Immature natural killer cell (primary cell): ENCODE measurements around the gene ENOX1. TPM values are rescaled to one million over a fixed set of nuclear protein-coding genes. Genes with fewer than 3 reads are reported as not detected.

Experiments used
- DNase-seq, 3 donors: peaks; one replicate each; pipeline ENCODE4 v3.0.0; 2022; ENCODE audit warnings: mixed read lengths in 1 of 3
- H3K27ac Mint-ChIP-seq, 6 donors: one replicate each; pipeline ENCODE4 v1.8.0; 2020; ENCODE audit warnings: mixed read lengths in 6 of 6, mild to moderate bottlenecking in 5 of 6, inconsistent platforms in 4 of 6, moderate library complexity in 3 of 6
- H3K27me3 Mint-ChIP-seq, 3 donors: one replicate each; pipeline ENCODE4 v1.8.0; 2020 to 2021; ENCODE audit warnings: low read depth in 3 of 3, mild to moderate bottlenecking in 3 of 3, mixed read lengths in 3 of 3, moderate library complexity in 3 of 3, inconsistent platforms in 1 of 3
- H3K36me3 Mint-ChIP-seq, 3 donors: one replicate each; pipeline ENCODE4 v1.8.0; 2020; ENCODE audit warnings: mixed read lengths in 3 of 3, inconsistent platforms in 2 of 3, mild to moderate bottlenecking in 2 of 3
- H3K4me1 Mint-ChIP-seq, 2 donors: one replicate each; pipeline ENCODE4 v1.8.0; 2020; ENCODE audit warnings: inconsistent platforms in 2 of 2, mild to moderate bottlenecking in 2 of 2, mixed read lengths in 2 of 2, moderate library complexity in 1 of 2
- H3K4me3 Mint-ChIP-seq, 5 donors: one replicate each; pipeline ENCODE4 v1.8.0; 2020; ENCODE audit warnings: mild to moderate bottlenecking in 5 of 5, mixed read lengths in 5 of 5, inconsistent platforms in 3 of 5, moderate library complexity in 3 of 5
- H3K9me3 Mint-ChIP-seq, 6 donors: one replicate each; pipeline ENCODE4 v1.8.0; 2020; ENCODE audit warnings: mild to moderate bottlenecking in 6 of 6, mixed read lengths in 6 of 6, inconsistent platforms in 4 of 6, moderate library complexity in 3 of 6
- polyA plus RNA-seq, 3 donors: library from polyadenylated mRNA; unstranded; fragments of 300-500 nt; fragmentation: Illumina TruSeq; gene quantifications; one replicate each; pipeline ENCODE4 v1.2.3, GENCODE V29; 2021

ENOX1 gene
- polyA plus RNA-seq, 3 donors from 2014 or later: not detected

DNA sequence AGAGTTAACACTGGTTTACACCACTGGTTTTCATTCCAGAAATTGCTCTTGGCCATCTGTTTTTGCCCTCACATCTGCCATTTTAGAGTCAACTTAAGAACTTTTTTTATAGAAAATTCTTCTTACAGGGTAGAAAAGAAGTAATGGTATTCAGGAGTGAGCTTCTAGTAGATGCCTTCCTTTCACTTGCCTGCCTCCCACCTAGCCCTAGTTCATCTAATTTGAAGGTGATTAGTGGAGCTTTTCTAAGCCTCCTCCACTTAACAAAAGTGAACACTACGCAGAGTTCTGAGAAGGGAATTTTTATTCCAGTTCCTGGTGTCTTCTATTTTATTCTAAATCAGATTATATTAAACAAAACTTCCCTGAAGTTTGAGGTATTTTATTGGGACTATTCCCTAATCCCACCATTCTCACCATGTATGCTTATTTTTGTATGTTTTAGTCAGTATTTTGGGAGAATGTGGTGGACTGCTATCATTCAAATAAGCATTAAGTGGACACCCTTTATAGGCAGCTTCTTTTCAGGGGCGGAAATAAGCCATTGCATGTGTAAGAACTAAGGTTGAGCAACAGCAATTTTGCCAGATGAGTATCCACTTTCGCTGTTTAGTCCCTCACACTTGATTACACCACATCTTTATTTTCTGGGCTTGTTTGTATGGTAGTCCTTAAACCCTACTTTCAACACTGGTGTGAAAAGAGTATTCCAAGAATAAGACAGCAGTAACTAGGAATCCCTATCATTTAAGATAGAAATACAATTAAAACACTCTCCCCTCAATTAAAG, 156.9 kb downstream of the ENOX1 start:
- peaks cover 0 to 4% (median 0%) of the 10 kb centered on the region in 3 donors for H3K36me3 Mint-ChIP-seq
- H3K9me3 Mint-ChIP-seq: peaks cover 0 to 6% (median under 1%) of the 10 kb centered on the region in 6 donors
- H3K4me1 Mint-ChIP-seq: no peaks in the 10 kb centered on the region
- peaks cover 1 to 5% (median 5%) of the 10 kb centered on the region in 3 donors for H3K27me3 Mint-ChIP-seq
- no peak overlapping the region for H3K27ac Mint-ChIP-seq
- DNase-seq: no peak
- no peak overlapping the region for H3K4me3 Mint-ChIP-seq

GRCh38 chr13:43626994-43627393, 159.8 kb downstream of the ENOX1 start:
- Mint-ChIP-seq H3K36me3 (peaks cover 0 to 4% (median 0%) of the 10 kb centered on the region in 3 donors), H3K27me3 (peaks cover 1 to 5% (median 4%) of the 10 kb centered on the region in 3 donors), H3K4me1 (no peaks in the 10 kb centered on the region), H3K27ac (no peak overlapping the region), H3K9me3 (peaks cover 0 to 6% (median 5%) of the 10 kb centered on the region in 6 donors), H3K4me3 (no peak overlapping the region)
- no peak for DNase-seq

- Mint-ChIP-seq H3K4me1 (no peaks in the 10 kb centered on the region), H3K36me3 (no peaks in the 10 kb centered on the region), H3K4me3 (no peak overlapping the region), H3K27ac (no peak overlapping the region), H3K9me3 (peaks cover 0 to 5% (median 0%) of the 10 kb centered on the region in 6 donors), H3K27me3 (peaks cover 0 to 3% (median 0%) of the 10 kb centered on the region in 3 donors)
- DNase-seq: no peak
These were observed 172.7 kb downstream of the ENOX1 start for GRCh38 chr13:43614063-43614462.

DNA sequence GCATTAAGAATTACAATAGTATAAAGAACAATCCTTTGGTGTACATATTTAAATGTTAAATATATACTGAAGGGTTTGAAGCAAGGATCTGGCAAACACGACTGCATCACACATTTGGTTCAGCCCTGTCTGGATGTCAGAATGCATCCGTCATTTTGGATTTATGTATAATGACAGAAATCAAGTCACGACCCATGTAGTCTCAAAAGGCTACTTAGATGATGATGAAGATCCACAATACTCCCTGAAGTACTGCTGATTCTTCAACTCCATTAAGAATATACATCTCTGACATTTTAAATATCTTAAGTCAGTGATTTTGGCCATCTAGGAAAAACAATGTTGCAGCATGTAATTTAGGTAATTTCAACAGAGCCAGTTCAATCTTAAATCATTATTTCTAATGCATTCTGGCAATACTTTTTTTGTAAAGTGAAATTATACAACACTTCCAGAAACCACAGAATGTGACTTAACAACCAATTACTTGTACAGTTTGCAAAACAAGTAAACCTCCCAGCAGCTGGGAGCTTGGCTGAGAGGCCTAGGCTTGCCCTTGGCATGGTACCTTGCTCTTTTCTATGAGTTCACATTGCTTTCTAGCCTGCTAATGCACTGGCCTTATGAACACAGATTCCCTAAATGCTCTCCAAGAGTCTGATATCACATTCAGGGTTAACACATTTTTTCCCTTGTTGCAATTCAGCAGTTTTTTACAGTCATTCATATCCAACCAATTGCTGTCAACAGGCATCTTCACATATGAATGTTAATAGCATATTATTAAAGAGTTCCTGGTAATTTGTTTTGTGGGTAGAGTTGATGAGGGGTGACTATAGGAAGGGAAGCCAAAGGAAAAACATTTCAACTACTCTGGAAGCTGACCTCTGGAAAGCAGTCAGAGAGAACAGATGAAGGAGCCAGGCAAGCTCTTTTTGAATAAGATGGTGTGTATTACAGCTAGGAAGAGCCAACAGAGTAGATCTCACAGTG, 175.2 kb downstream of the ENOX1 start:
- Mint-ChIP-seq H3K4me1 (no peaks in the 10 kb centered on the region), H3K36me3 (no peaks in the 10 kb centered on the region), H3K27me3 (peaks cover 0 to 3% (median 0%) of the 10 kb centered on the region in 3 donors), H3K4me3 (no peak overlapping the region), H3K27ac (no peak overlapping the region), H3K9me3 (peaks cover 0 to 1% (median 0%) of the 10 kb centered on the region in 6 donors)
- no peak for DNase-seq

GRCh38 chr13:43608400-43609137, 178.2 kb downstream of the ENOX1 start:
- Mint-ChIP-seq H3K36me3 (no peaks in the 10 kb centered on the region), H3K4me3 (no peak overlapping the region), H3K9me3 (peaks cover 4 to 11% (median 5%) of the 10 kb centered on the region in 6 donors), H3K27ac (no peak overlapping the region), H3K27me3 (peaks cover 0 to 5% (median 0%) of the 10 kb centered on the region in 3 donors), H3K4me1 (no peaks in the 10 kb centered on the region)
- no peak for DNase-seq

DNA sequence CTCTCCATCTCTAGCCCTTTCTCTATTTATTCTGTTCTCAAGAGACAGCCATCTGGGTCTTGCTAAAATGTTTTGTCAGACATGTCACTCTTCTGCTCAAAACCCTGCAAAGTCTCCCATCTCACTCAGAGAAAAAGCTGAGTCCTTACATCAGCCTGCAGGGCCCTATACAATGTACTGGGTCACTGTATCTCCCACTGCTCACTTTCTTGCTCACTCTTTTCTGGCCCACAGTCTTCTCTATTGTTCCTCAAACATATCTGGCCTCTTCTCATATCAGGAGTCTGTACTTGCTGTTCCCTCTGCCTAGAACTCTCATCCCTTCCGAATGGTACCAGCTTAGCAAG, 189.2 kb downstream of the ENOX1 start:
- Mint-ChIP-seq H3K4me1 (no peaks in the 10 kb centered on the region), H3K4me3 (no peak overlapping the region), H3K9me3 (peaks cover 0 to 3% (median 0%) of the 10 kb centered on the region in 6 donors), H3K27me3 (peaks cover 0 to 7% (median 0%) of the 10 kb centered on the region in 3 donors), H3K36me3 (no peaks in the 10 kb centered on the region), H3K27ac (no peak overlapping the region)
- no peak for DNase-seq

GRCh38 chr13:43596924-43597598, 189.7 kb downstream of the ENOX1 start:
- H3K27ac Mint-ChIP-seq: no peak overlapping the region
- H3K36me3 Mint-ChIP-seq: no peaks in the 10 kb centered on the region
- H3K27me3 Mint-ChIP-seq: peaks cover 0 to 7% (median 0%) of the 10 kb centered on the region in 3 donors
- H3K4me3 Mint-ChIP-seq: no peak overlapping the region
- H3K9me3 Mint-ChIP-seq: peaks cover 0 to 3% (median 0%) of the 10 kb centered on the region in 6 donors
- DNase-seq: no peak
- no peaks in the 10 kb centered on the region for H3K4me1 Mint-ChIP-seq

- Mint-ChIP-seq H3K4me3 (no peak overlapping the region), H3K36me3 (no peaks in the 10 kb centered on the region), H3K9me3 (peaks cover 0 to 3% (median 0%) of the 10 kb centered on the region in 6 donors), H3K27me3 (peaks cover 0 to 4% (median 2%) of the 10 kb centered on the region in 3 donors), H3K27ac (no peak overlapping the region), H3K4me1 (no peaks in the 10 kb centered on the region)
- DNase-seq: no peak
These were observed 190.8 kb downstream of the ENOX1 start for GRCh38 chr13:43596006-43596405.

GRCh38 chr13:43587376-43587775, 199.4 kb downstream of the ENOX1 start:
- no peak overlapping the region for H3K27ac Mint-ChIP-seq
- no peak for DNase-seq

GRCh38 chr13:43584751-43585150, 202.0 kb downstream of the ENOX1 start:
- Mint-ChIP-seq H3K4me1 (no peaks in the 10 kb centered on the region), H3K27ac (no peak overlapping the region), H3K9me3 (peaks cover 0 to 12% (median under 1%) of the 10 kb centered on the region in 6 donors), H3K36me3 (no peaks in the 10 kb centered on the region), H3K4me3 (no peak overlapping the region), H3K27me3 (no peaks in the 10 kb centered on the region)
- DNase-seq: no peak

More at GRCh38 chr13:43587376-43587775, 199.4 kb downstream of the ENOX1 start:
- Mint-ChIP-seq H3K4me1 (no peaks in the 10 kb centered on the region), H3K27me3 (peaks cover 0 to 2% (median 0%) of the 10 kb centered on the region in 3 donors), H3K9me3 (peaks cover 0 to 12% (median 0%) of the 10 kb centered on the region in 6 donors), H3K4me3 (no peak overlapping the region), H3K36me3 (no peaks in the 10 kb centered on the region)

DNA sequence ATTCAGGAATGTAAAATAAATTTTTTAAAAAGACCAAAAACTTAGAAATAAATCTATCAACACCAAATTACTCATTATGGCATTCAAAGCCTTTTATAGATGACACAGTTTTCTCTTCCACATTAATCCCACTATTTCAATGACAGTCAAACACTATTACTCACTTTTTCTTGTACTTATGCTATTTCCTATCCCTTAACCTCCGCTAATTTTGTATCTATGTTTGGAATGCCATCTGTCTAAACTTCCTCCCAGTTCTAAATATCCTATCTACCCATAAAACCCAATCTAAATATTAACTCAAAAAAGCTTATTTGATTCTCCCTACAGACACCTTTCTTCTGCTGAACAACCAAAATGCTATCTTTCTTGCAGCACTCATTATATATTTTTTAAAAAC, 203.5 kb downstream of the ENOX1 start:
- Mint-ChIP-seq H3K27me3 (no peaks in the 10 kb centered on the region), H3K27ac (no peak overlapping the region)

DNA sequence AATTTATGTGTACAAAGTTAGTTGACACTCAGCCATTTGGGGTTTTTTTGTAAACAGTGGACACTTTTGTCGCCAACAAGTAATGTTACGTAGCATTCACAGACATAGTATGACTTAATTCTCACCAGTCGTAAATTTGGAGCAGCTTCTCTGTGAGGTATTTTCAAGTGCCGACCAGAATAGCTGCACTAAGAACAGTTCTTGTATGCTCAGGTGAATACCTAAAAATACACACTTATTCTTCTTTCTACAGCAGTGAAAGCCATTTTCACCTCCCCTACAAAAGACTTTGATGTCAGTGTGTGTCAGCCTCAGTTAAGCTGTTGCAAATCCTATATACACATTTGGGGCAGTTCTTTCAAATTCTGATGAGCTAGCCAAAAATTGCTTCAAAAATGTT, 206.5 kb downstream of the ENOX1 start:
- H3K4me1 Mint-ChIP-seq: no peaks in the 10 kb centered on the region
- no peak overlapping the region for H3K4me3 Mint-ChIP-seq

More for the DNA sequence above, 203.5 kb downstream of the ENOX1 start:
- Mint-ChIP-seq H3K36me3 (no peaks in the 10 kb centered on the region), H3K9me3 (peaks cover 0 to 6% (median under 1%) of the 10 kb centered on the region in 6 donors), H3K4me1 (no peaks in the 10 kb centered on the region), H3K4me3 (no peak overlapping the region)
- DNase-seq: no peak

DNA sequence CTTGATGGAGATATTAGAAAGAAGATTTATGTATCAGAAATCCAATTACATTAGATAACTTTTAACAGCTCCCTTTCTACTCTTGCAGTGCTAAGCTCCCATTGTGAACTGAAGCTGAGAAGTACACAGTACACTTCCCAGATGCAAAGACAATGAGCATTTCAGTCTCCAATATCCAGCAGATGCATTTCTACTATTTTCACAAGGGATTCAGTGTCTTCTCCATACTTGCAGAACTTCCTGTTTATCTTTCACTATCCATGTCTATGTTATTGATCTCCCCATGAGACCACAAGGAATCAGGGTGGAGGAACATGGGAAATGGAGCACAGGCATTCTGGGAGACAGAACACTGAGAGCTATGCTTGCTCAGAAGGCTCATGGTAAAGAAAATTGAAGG, 207.5 kb downstream of the ENOX1 start:
- H3K36me3 Mint-ChIP-seq: no peaks in the 10 kb centered on the region
- H3K27me3 Mint-ChIP-seq: no peaks in the 10 kb centered on the region
- H3K4me3 Mint-ChIP-seq: no peak overlapping the region
- DNase-seq: no peak
- no peak overlapping the region for H3K27ac Mint-ChIP-seq
- H3K9me3 Mint-ChIP-seq: peaks cover 0 to 2% (median 0%) of the 10 kb centered on the region in 6 donors
- no peaks in the 10 kb centered on the region for H3K4me1 Mint-ChIP-seq

More for the DNA sequence above, 206.5 kb downstream of the ENOX1 start:
- DNase-seq: no peak
- Mint-ChIP-seq H3K36me3 (no peaks in the 10 kb centered on the region), H3K27ac (no peak overlapping the region), H3K9me3 (peaks cover 0 to 2% (median 0%) of the 10 kb centered on the region in 6 donors), H3K27me3 (no peaks in the 10 kb centered on the region)
